K562 (cell line): ENCODE results near the gene ANP32B. TPM values are rescaled to one million over a fixed set of nuclear protein-coding genes. Genes with fewer than 3 reads are reported as not detected.

Experiments used
- CHCHD3 ChIP-seq: fragments of 250-450 bp; sonication (Bioruptor Pico); IDR thresholded peaks from 2 replicates; pipeline ENCODE4 v2.1.2; 2022; ENCODE audit warnings: mild to moderate bottlenecking
- CSDE1 ChIP-seq, 2 experiments: fragments of 450-650 bp; IDR thresholded peaks; 2 replicates each; pipeline ENCODE4 v1.6.1; 2016; ENCODE audit warnings: mild to moderate bottlenecking in 1 of 2
- DEAF1 ChIP-seq: fragments of 450-650 bp; formaldehyde crosslinking; IDR thresholded peaks from 2 replicates; pipeline ENCODE4 v1.4.0; 2020; ENCODE audit warnings: mild to moderate bottlenecking, moderate library complexity
- FOXK1 ChIP-seq: sonication (generic); formaldehyde crosslinking; IDR thresholded peaks from 2 replicates; pipeline ENCODE4 v1.8.0; 2022; ENCODE audit warnings: missing genetic modification reagents, mild to moderate bottlenecking, borderline replicate concordance
- FOXK2 ChIP-seq, 2 experiments: fragments of 450-650 bp; IDR thresholded peaks in 1 of 2; conservative IDR thresholded peaks in 1 of 2; 2 replicates each; pipeline ENCODE4 v1.6.1; 2016; ENCODE audit warnings: low read depth in 2 of 2, mild to moderate bottlenecking in 1 of 2
- GABPA ChIP-seq: fragments of 200-800 bp; sonication (Bioruptor generic); conservative IDR thresholded peaks from 2 replicates; pipeline ENCODE4 v1.6.1; 2016; ENCODE audit warnings: low read depth, missing genetic modification characterization, missing compliant biosample characterization
- HSF4 ChIP-seq: fragments of 250-450 bp; sonication (Bioruptor Pico); IDR thresholded peaks from 2 replicates; pipeline ENCODE4 v2.1.2; 2022; ENCODE audit warnings: mild to moderate bottlenecking, moderate library complexity, borderline replicate concordance
- SMAD2 ChIP-seq: fragments of 150-350 bp; IDR thresholded peaks from 2 replicates; pipeline ENCODE4 v1.6.1; 2014; ENCODE audit warnings: low read depth, mild to moderate bottlenecking, low read length
- STAT6 ChIP-seq: sonication (generic); formaldehyde crosslinking; IDR thresholded peaks from 2 replicates; pipeline ENCODE4 v1.8.1; 2023; ENCODE audit warnings: mild to moderate bottlenecking, missing genetic modification reagents
- TCFL5 ChIP-seq: fragments of 250-450 bp; sonication (Bioruptor Pico); conservative IDR thresholded peaks from 2 replicates; pipeline ENCODE4 v1.6.1; 2021; ENCODE audit warnings: mild to moderate bottlenecking, moderate library complexity, matching md5 sums
- ZBTB11 ChIP-seq, 3 experiments: fragments of 200-800 bp in 1 of 3; fragments of 250-450 bp in 1 of 3; fragments of 450-650 bp in 1 of 3; sonication (Bioruptor Pico) in 1 of 3; sonication (Bioruptor generic) in 1 of 3; formaldehyde crosslinking in 1 of 3; IDR thresholded peaks; 2 replicates each; pipeline versions ENCODE4 v1.6.1 to v1.8.0; 2016 to 2022; ENCODE audit warnings: mild to moderate bottlenecking in 2 of 3, missing genetic modification characterization in 2 of 3, missing compliant biosample characterization in 1 of 3, moderate library complexity in 1 of 3
- ZFP30 ChIP-seq: fragments of 250-450 bp; sonication (Bioruptor Pico); IDR thresholded peaks from 2 replicates; pipeline ENCODE4 v1.8.0; 2022; ENCODE audit warnings: moderate library complexity, mild to moderate bottlenecking, inconsistent platforms, borderline replicate concordance
- ZNF232 ChIP-seq: sonication (generic); formaldehyde crosslinking; IDR thresholded peaks from 2 replicates; pipeline ENCODE4 v1.8.0; 2022; ENCODE audit warnings: mild to moderate bottlenecking, missing genetic modification reagents
- ZNF263 ChIP-seq: sonication (generic); formaldehyde crosslinking; IDR thresholded peaks from 2 replicates; pipeline ENCODE4 v1.8.0; 2022; ENCODE audit warnings: mild to moderate bottlenecking, missing genetic modification reagents, borderline replicate concordance
- ZNF316 ChIP-seq: fragments of 450-650 bp; IDR thresholded peaks from 2 replicates; pipeline ENCODE4 v1.6.1; 2016
- polyA plus RNA-seq, 8 experiments: library from polyadenylated mRNA; depleted of rRNA in 4 of 8; stranded (reverse) in 5 of 8; unstranded in 3 of 8; fragments of >200 nt; fragmentation: Nextera tagmentation in 2 of 8; fragmentation: Illumina TruSeq in 1 of 8; extraction: Ambion mirVana in 2 of 8; extraction: Trizol in 1 of 8; gene quantifications; 2 replicates each; pipeline versions ENCODE4 v1.2.1 to v1.2.3, GENCODE V29; 2011 to 2014; ENCODE audit warnings: inconsistent platforms in 1 of 8, missing spikeins in 1 of 8
- total RNA-seq, 7 experiments: library from RNA; depleted of rRNA in 6 of 7; stranded (reverse); fragments of >200 nt in 6 of 7; fragmentation: Illumina TruSeq in 2 of 7; extraction: Trizol in 2 of 7; gene quantifications; 2 replicates each; pipeline versions ENCODE4 v1.2.1 to v1.2.3, GENCODE V29; 2011 to 2021; ENCODE audit warnings: low replicate concordance in 1 of 7
- TF ChIP-seq, protein P1 (sequence below): fragments of 250-450 bp; sonication (Bioruptor Pico); IDR thresholded peaks from 2 replicates; pipeline ENCODE4 v1.4.0; 2020

Gene ANP32B
- total and polyA plus RNA-seq, 9 of the 15 experiments (the other 6 are each of a cell fraction or from before 2014, with no cell fraction given) = 68.9 to 815 (median 141) TPM

DNA sequence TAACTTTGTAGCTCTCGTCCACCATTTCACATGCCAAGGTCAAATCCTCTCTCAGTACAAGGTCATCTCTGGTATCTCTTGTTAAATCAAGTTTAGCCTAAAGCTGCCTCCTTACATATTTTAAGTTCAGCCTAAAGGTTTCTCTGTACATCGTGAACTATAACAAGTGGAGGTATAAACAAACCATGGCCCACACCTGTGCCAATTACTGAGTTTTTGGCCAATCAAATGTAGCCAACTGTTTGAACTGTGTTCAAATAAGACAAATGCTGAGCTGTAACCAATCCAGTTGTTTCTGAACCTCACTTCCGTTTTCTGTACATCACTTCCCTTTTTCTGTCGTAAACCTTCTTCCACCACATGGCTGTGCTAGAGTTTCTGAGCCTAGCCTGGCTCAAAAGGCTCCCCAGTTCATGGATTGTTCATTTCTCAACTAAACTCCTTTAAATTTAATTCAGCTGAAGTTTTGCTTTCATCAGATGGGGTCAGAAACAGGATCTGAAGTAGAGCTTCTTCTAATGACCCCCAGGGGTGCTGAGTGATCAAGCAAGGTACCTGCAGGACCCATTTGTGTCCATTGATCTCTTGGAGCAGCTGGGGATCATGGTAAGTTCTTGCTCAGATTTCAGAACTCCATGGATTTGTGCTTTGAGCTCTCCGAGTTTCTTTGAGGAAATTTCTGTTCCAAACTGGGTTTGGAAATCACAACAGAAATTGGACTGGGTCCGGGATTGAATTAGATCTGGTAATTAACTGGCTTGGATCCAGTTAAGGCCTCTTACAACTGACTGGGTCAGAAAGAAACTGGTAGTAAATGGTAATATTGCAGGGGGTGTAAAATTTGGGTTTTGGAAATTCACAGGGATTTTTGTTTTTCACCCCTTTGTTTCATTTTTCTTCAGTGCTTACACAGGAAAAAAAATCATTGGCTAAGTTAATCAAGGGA, 62.4 kb downstream of the ANP32B start (continued):
- TF ChIP-seq STAT6 (CRISPR knock-in tag) (no peak), TCFL5 (CRISPR knock-in tag) (no peak), GABPA (tag) (peak; percentile 94), CSDE1 (IDR thresholded peaks at IDR 0.05) (peak in 1 of 2 experiments; percentile 61; a peak in 1 of 4 replicates), HSF4 (no peak), DEAF1 (CRISPR knock-in tag) (peak; percentile 13; the same call in 1 of the 2 replicates), ZNF316 (peak; percentile 43; the same call in 1 of the 2 replicates), ZNF232 (CRISPR knock-in tag) (no peak), FOXK2 (conservative IDR thresholded peaks at IDR 0.05 in 1 of 2, IDR thresholded peaks at IDR 0.05 in 1 of 2; ENCODE audit: low read depth in 2 of 2) (peak; percentile 69 to 75), CHCHD3 (CRISPR knock-in tag) (no peak), SMAD2 (no peak), ZBTB11 (CRISPR knock-in tag; IDR thresholded peaks at IDR 0.05) (peak in 1 of 3 experiments; percentile 72; a peak in 2 of 6 replicates), FOXK1 (CRISPR knock-in tag) (no peak), ZFP30 (CRISPR knock-in tag) (no peak), ZNF263 (CRISPR knock-in tag) (no peak)
- TF ChIP-seq, protein P1, sequence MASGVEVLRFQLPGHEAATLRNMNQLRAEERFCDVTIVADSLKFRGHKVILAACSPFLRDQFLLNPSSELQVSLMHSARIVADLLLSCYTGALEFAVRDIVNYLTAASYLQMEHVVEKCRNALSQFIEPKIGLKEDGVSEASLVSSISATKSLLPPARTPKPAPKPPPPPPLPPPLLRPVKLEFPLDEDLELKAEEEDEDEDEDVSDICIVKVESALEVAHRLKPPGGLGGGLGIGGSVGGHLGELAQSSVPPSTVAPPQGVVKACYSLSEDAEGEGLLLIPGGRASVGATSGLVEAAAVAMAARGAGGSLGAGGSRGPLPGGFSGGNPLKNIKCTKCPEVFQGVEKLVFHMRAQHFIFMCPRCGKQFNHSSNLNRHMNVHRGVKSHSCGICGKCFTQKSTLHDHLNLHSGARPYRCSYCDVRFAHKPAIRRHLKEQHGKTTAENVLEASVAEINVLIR (CRISPR knock-in tag) = peak; percentile 73; the same call in 1 of the 2 replicates
